Limb (tissue), 2 donors: ENCODE data around the gene SFN.
"Not testable (repeated sequence)": the region's sequence is repeated elsewhere in the genome, so short reads cannot be mapped to it uniquely, and the experiment has no call there.

Source experiments
- DNase-seq, 2 donors: peaks; one replicate each; pipeline ENCODE4 v3.0.0-alpha.2; 2016; ENCODE audit errors: extremely low spot score in 2 of 2

The SFN gene

GRCh38 chr1:26839339-26839722 is 23.6 kb upstream of the SFN start:
- DNase-seq = no peak

GRCh38 chr1:26839779-26840178 is 23.2 kb upstream of the SFN start:
- no peak for DNase-seq

- no peak for DNase-seq
Observed at GRCh38 chr1:26844424-26845196, 18.3 kb upstream of the SFN start.

GRCh38 chr1:26847826-26848225 is 15.1 kb upstream of the SFN start:
- not testable (repeated sequence) for DNase-seq

GRCh38 chr1:26848499-26848898 is 14.4 kb upstream of the SFN start:
- no peak for DNase-seq

GRCh38 chr1:26848941-26849774 is 13.8 kb upstream of the SFN start:
- no peak for DNase-seq

- DNase-seq = no peak
Observed at GRCh38 chr1:26851106-26851684, 11.8 kb upstream of the SFN start.

GRCh38 chr1:26852701-26853100 is 10.2 kb upstream of the SFN start:
- DNase-seq = no peak

- DNase-seq = peak in 1 of 2 donors; percentile 72
Observed at GRCh38 chr1:26853156-26853555, 9.8 kb upstream of the SFN start.

- DNase-seq = no peak
Observed at GRCh38 chr1:26853600-26853999, 9.3 kb upstream of the SFN start.

- no peak for DNase-seq
Observed at GRCh38 chr1:26854906-26855305, 8.0 kb upstream of the SFN start.

- DNase-seq = no peak
Observed at GRCh38 chr1:26855636-26856035, 7.3 kb upstream of the SFN start.

GRCh38 chr1:26856181-26856580 is 6.8 kb upstream of the SFN start:
- no peak for DNase-seq

GRCh38 chr1:26856604-26857469 is 6.1 kb upstream of the SFN start:
- DNase-seq = no peak

GRCh38 chr1:26857473-26858060 is 5.4 kb upstream of the SFN start:
- no peak for DNase-seq

GRCh38 chr1:26858160-26858559 is 4.8 kb upstream of the SFN start:
- no peak for DNase-seq

GRCh38 chr1:26858891-26859640 is 3.9 kb upstream of the SFN start:
- DNase-seq = no peak

GRCh38 chr1:26861286-26861701 is 1.7 kb upstream of the SFN start:
- DNase-seq = no peak

- DNase-seq = no peak
Observed at GRCh38 chr1:26861889-26862378, 1.0 kb upstream of the SFN start.

GRCh38 chr1:26863685-26864077 is 732 bp downstream of the SFN start:
- no peak for DNase-seq
